ENCODE results near the gene PABPC1L. TPM values are rescaled to one million over a fixed set of nuclear protein-coding genes. Genes with fewer than 3 reads are reported as not detected.

Gene PABPC1L
- total RNA-seq, 2 experiments from 2014 or later = 22.8 to 27.5 TPM

GRCh38 chr20:44901974-44902373 lies 7.9 kb upstream of the PABPC1L start:
- ChIA-PET CTCF (interaction anchor here (1.7 kb wide), 1 partner anchor 13 kb away, joined by 5 read pairs; no protein-coding TSS in a partner anchor), POLR2A (interaction anchor here (0.9 to 1.5 kb wide), 3 partner anchors 9 to 16 kb away, joined by 3 to 6 read pairs (median 4); partner anchors contain the start of gene YWHAB)
- no peaks in the 10 kb centered on the region for H3K27me3 Mint-ChIP-seq

GRCh38 chr20:44904377-44904776 lies 5.5 kb upstream of the PABPC1L start:
- no peaks in the 10 kb centered on the region for H3K27me3 Mint-ChIP-seq
- TF ChIP-seq CTCF (IDR thresholded peaks at IDR 0.05) = no peak
- H3K36me3 Mint-ChIP-seq (ENCODE audit: low read depth) = peaks cover 94% of the 10 kb centered on the region
- Histone ChIP-seq H3K27me3 (ENCODE audit: control insufficient read depth in 1 of 2, insufficient read depth in 2 of 2, low read length in 2 of 2) (no peaks in the 10 kb centered on the region), H3K36me3 (ENCODE audit: insufficient read depth, low read length) (peaks cover 77% of the 10 kb centered on the region), H3K4me1 (ENCODE audit: insufficient read depth, low read length) (peaks cover 18% of the 10 kb centered on the region), H3K4me3 (ENCODE audit: low read length) (no peak overlapping the region), H3K27ac (ENCODE audit: low read depth in 1 of 2, low read length in 2 of 2) (no peak overlapping the region), H3K9me3 (ENCODE audit: control insufficient read depth in 1 of 2, insufficient read depth in 1 of 2, low read length in 2 of 2) (no peaks in the 10 kb centered on the region)
- POLR2A ChIA-PET = no interaction called here
- intact Hi-C loops (cut with DNase I, micrococcal nuclease) = no loop called here
- CTCF ChIA-PET = no interaction called here
- no peak for ATAC-seq (ENCODE audit: poor library complexity)
- no peak overlapping the region for H3K4me3 Mint-ChIP-seq
- H3K4me1 Mint-ChIP-seq (ENCODE audit: low read depth) = peaks cover 40% of the 10 kb centered on the region
- H3K9me3 Mint-ChIP-seq = no peaks in the 10 kb centered on the region
- DNase-seq = no peak
- no peak overlapping the region for H3K27ac Mint-ChIP-seq

More at GRCh38 chr20:44901974-44902373, 7.9 kb upstream of the PABPC1L start:
- Histone ChIP-seq H3K9me3 (ENCODE audit: control insufficient read depth in 1 of 2, insufficient read depth in 1 of 2, low read length in 2 of 2) (no peaks in the 10 kb centered on the region), H3K4me3 (ENCODE audit: low read length) (no peak overlapping the region), H3K27ac (ENCODE audit: low read depth in 1 of 2, low read length in 2 of 2) (no peak overlapping the region), H3K4me1 (ENCODE audit: insufficient read depth, low read length) (peaks cover 28% of the 10 kb centered on the region), H3K36me3 (ENCODE audit: insufficient read depth, low read length) (peaks cover 73% of the 10 kb centered on the region), H3K27me3 (ENCODE audit: control insufficient read depth in 1 of 2, insufficient read depth in 2 of 2, low read length in 2 of 2) (no peaks in the 10 kb centered on the region)
- no peak for TF ChIP-seq CTCF (IDR thresholded peaks at IDR 0.05)
- Mint-ChIP-seq H3K4me3 (no peak overlapping the region), H3K4me1 (ENCODE audit: low read depth) (peaks cover 47% of the 10 kb centered on the region), H3K36me3 (ENCODE audit: low read depth) (peaks cover 85% of the 10 kb centered on the region), H3K9me3 (no peaks in the 10 kb centered on the region), H3K27ac (peak overlapping the region; percentile 18)
- no peak for DNase-seq
- no peak for ATAC-seq (ENCODE audit: poor library complexity)
- intact Hi-C loops (cut with DNase I, micrococcal nuclease) = no loop called here

- CTCF ChIA-PET = interaction anchor here (1.8 kb wide), 1 partner anchor 21 kb away, joined by 6 read pairs; no protein-coding TSS in a partner anchor
These were observed 631 bp upstream of the PABPC1L start for GRCh38 chr20:44908987-44909871.

More at GRCh38 chr20:44908987-44909871, 631 bp upstream of the PABPC1L start:
- POLR2A ChIA-PET = interaction anchor here (0.7 to 5.3 kb wide), 8 partner anchors 12 to 835 kb away, joined by 3 to 24 read pairs (median 6); partner anchors contain the start of gene YWHAB
- H3K27me3 ChIP-seq (ENCODE audit: control insufficient read depth in 1 of 2, insufficient read depth in 2 of 2, low read length in 2 of 2) = no peaks in the 10 kb centered on the region
- no peaks in the 10 kb centered on the region for H3K9me3 Mint-ChIP-seq
- H3K36me3 Mint-ChIP-seq (ENCODE audit: low read depth) = peaks cover 60% of the 10 kb centered on the region
- peaks cover 18% of the 10 kb centered on the region for H3K4me1 ChIP-seq (ENCODE audit: insufficient read depth, low read length)
- no peak for ATAC-seq (ENCODE audit: poor library complexity)
- H3K27ac Mint-ChIP-seq = peak overlapping the region; percentile 68
- H3K4me3 Mint-ChIP-seq = peak overlapping the region; percentile 85
- peaks cover 40% of the 10 kb centered on the region for H3K36me3 ChIP-seq (ENCODE audit: insufficient read depth, low read length)
- DNase-seq = no peak
- peak overlapping the region; percentile 86 for H3K4me3 ChIP-seq (ENCODE audit: low read length)
- H3K4me1 Mint-ChIP-seq (ENCODE audit: low read depth) = peaks cover 27% of the 10 kb centered on the region
- H3K27me3 Mint-ChIP-seq = no peaks in the 10 kb centered on the region
- intact Hi-C loops (cut with DNase I, micrococcal nuclease) = loop anchor here (2.0 kb wide), 2 partner anchors 20 to 22 kb away; no protein-coding TSS in a partner anchor
- H3K9me3 ChIP-seq (ENCODE audit: control insufficient read depth in 1 of 2, insufficient read depth in 1 of 2, low read length in 2 of 2) = no peaks in the 10 kb centered on the region
- no peak for TF ChIP-seq CTCF (IDR thresholded peaks at IDR 0.05)
- H3K27ac ChIP-seq (ENCODE audit: low read depth in 1 of 2, low read length in 2 of 2) = no peak overlapping the region

All from CD4-positive, alpha-beta T cell (primary cell).